ENCODE results near the gene VTI1A.

The VTI1A gene

DNA sequence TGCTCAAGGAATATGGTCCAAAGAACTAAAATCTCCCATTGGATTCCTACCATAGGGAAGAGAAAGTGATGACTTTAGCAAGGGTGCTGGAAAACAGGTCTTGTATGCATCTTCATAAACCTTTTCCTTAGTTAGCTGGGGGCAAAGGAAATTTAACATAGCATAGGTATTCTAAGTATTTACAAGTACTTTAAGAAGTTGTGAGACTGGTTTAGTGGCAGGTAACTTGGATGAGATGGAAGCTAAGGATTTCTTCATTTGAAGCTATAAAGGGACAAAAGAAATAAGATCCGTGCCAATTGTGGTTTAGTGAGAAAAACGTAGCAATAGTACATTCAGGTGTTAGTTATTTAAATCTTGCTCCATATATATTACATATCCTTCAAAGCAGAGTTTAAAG is 319.6 kb downstream of the VTI1A start:
- DNase-seq: no peak

DNA sequence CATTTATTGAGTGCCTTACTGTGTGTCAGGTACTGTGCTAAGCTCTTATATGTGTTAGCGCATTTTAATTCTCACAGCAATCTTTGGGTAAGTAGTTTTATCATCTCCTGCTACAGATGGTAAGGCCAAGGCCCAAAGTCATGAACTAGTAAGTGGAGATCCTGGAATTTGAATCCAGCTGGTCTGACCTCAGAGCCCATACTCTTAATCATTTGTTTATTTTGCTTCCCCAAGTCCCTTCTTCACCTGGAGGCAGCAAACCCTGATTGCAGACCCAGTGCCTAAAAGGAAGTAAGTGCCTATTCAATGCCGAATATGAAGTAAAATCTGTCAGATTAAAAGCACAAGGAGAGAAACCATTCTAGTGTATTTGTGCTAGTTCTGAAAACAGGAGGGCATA is 320.1 kb downstream of the VTI1A start:
- no peak for DNase-seq

DNA sequence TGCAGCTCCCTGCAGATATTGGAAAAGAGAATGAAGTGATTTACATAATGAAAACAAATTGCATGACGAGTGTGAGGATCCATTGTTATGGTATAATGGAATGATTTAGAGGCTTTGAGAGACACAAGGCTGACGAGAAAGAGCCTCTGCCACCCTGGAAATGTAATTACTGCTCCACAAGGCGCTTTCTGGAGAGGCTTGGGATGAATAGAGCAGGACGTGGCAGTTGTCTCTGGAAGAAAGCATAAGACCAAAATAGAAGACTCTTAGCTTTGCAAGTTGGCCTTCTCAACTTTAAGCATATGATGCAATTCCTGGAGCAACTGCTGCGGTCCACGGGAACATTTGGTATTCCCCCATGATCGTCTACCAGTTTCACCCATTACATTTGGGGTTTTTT is 321.1 kb downstream of the VTI1A start:
- no peak for DNase-seq

DNA sequence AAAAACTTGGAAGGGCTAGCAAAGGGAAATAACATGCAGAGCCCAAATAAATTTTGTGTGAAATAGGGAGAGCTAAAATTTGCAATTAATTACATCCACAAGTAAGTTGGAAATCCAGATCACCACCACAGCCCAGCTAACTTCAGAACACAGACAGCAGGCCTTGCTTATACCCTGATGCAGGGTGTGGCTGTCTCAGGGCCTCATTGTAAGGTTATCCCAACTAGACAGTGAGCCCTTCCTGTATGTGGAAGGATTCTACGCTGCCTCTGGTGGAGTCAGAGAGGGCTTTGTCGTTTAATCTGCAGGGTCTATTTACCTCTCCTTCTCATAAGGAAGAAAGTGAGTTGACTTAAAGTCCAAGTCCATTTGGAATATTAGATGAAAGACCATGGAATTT is 322.1 kb downstream of the VTI1A start:
- DNase-seq: no peak

GRCh38 chr10:112769611-112770370 is 322.8 kb downstream of the VTI1A start:
- no peak for DNase-seq

DNA sequence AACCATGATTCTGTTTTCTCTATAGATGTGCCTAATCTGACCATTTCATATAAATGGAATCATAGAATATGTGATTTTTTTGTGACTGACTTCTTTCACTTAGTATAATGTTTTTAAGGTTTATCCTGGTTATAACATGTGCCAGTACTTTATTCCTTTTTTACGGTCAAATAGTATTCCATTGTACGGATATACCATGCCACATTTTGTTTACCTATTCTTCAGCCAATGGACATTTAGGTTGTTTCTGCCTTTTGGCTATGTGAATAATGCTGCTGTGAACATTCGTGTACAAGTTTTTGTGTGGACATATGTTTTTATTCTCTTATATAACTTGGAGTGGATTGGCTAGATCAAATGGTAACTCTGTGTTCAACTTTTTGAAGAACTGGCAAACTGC is 324.7 kb downstream of the VTI1A start:
- no peak for DNase-seq

DNA sequence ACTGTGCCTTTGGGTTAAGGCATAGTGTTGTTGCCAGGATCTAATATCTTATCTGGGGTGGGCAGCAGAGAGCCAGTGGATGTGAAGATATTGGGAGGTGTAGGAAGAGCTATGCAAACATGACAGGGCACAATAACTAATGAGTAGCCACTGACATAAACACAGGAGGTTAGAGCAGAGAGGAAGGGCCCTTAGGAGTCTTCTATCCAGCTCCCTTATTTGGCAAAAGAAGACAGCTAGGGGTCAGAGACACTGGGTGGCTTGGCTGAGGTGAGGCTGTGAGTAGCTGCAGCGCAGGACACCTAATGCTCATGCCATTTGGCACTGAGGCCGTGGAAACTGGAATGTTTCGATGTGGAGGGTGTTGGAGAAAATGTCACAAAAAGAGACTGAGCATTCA is 326.8 kb downstream of the VTI1A start:
- DNase-seq: no peak

- DNase-seq: no peak
Measured at GRCh38 chr10:112774210-112774609, 327.2 kb downstream of the VTI1A start.

DNA sequence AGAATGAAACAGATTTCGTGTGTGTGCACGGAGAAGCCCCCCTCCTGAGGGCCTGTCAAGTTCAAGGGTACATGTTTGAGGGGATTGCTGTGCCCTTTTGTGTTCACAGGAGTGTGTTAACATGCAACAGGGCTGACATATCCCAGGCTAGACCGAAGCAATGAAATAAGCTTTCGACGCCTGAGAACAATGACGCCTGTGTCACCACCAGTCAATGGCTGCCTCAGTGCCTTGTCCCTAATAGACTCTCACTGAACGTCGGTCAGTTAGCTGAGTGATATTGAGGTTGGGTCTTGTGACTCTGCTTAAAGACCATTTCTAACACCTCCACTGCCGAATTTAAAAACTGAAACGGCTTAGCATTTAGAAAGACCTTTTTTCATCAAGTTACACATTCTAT is 327.8 kb downstream of the VTI1A start:
- no peak for DNase-seq

GRCh38 chr10:112775381-112775780 is 328.4 kb downstream of the VTI1A start:
- no peak for DNase-seq

DNA sequence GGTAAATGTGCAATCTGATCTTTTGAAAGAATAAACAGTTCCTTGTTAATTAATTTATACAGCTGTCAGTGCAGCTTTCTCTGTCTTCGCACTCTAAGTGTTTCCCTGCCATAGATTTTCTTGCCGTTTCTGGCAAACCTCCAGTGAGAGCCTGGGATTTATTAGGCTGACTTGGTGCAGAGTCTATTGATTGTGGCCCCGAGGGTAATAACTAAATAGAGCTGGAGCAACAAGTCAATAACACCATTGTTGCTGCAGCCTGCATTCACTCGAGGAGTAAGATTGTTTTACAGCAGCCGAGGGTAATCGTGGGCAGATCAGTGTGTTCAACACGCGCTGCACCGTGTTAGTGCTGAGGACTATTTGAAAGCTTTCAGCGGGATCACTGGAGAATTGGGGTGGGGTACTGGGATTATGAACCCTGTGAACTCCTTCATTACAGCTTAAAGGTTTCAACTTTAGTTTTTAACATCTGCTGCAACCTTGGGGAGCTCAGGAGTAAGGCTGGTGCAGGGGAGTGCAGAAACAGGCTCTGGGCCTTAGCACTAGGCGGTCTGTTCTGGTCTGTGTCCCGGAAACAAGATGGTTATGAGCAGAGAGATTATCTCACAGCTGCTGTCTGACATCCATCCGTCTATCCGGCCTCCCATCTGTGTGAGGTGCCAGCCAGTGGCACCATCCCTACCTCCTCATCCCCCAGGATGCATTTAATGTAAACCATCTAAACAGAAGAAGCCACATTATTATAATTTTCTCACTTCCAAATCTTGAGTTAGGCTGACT is 329.1 kb downstream of the VTI1A start:
- no peak for DNase-seq

- DNase-seq: no peak
Measured at GRCh38 chr10:112778579-112778978, 331.6 kb downstream of the VTI1A start.

DNA sequence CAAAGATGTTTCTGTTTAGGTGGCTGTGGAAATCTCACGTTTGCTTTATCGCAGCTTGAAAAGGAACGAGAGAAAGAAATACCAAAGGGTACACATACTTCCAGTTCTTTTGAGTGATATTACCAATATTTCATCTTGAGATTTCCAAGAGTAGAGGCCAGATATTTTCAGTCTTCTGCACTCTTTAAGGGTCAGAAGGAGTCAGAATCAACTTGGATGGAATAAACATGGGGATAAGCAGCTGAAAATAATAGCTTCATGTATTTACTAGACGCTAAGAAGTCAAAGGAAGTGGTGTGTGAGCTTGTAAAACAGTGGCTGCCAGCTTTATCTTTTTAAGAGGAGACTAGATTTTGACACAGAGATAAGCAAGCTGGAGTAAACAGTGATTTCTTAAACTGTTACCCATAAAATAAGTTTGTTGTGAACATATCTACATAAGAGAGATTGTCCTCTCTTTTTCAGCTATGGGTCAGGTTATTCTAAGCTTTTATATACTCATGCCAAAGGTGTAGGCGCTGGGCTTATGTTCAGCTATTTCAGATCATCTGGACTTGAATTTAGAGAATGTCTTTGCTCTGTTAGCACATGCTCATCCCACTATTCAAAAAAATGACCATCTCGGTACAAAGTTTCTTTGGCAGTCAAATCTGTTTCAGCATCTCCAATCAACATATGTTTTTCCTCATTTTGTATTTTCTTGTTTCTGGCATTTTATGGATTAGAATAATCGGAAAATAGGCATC is 332.2 kb downstream of the VTI1A start:
- DNase-seq: no peak

GRCh38 chr10:112782200-112782907 is 335.3 kb downstream of the VTI1A start:
- DNase-seq: no peak

DNA sequence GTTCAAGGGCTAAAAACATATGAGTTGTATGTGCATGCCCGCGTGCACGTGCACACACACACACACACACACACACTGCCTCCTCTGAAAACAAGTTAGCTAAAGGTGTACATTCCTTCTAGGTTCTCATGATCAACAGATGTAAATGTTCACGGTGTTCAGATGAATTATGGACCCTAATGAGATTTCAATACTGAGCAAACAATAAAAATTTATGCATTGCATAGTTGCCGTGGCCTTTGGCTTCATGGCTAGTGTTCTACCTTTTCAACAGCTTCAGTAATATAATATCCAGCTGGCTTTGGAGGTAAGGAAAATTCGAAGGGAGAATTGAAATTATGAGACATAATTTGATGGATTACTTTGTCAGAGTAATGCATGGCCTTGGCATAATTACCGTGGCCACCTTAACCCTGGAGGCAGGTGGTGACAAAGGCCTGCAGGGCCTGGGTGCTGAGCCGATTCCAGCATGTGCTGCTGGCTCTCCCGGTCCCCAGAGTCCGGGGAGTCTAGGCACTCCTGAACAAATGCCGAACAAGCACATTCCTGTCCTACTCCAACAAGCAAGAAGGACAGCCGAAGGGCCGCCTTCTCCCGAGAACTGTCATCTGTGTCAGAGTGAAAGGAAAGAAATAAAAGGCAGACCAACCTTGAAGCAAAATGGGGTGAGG is 336.5 kb downstream of the VTI1A start:
- DNase-seq: no peak

DNA sequence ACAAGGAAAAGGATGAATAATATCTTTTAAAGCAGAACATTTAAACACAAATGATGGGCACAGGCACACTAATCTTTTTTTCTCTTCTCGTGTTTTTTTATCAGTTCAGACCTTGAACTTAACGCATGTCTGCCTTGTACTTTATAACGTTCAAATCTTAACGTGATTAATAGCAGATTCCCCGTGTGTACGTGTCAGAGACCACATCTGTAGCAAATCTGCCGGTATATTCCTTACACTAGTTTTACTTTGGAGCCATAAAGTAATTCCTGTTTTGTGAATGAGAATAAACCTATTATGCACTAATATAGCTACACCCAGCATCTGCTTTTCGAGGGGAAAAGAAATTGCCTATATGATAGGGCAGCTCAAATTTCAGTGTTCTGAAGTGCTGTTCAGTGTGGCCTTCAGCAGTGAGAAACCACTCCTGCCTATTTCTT is 337.0 kb downstream of the VTI1A start:
- DNase-seq: no peak

DNA sequence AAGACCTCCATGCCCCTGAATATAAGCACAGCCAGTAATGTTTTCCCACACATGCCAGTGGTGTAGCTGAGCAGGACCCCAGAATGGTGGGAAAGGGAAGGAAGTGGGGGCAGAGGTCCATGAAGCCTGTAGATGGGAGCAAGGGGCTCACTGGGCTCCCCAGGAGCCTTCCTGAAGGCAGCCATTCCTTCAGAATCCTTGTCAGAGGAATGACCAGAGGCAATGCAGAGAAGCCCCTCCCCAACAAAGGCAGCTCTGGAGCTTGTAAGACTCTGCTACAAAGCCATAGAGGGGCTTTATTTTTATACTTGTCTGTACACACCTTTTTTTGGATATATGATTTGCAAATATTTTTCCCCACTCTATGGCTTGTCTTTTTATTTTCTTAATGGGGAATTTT is 338.1 kb downstream of the VTI1A start:
- DNase-seq: no peak

DNA sequence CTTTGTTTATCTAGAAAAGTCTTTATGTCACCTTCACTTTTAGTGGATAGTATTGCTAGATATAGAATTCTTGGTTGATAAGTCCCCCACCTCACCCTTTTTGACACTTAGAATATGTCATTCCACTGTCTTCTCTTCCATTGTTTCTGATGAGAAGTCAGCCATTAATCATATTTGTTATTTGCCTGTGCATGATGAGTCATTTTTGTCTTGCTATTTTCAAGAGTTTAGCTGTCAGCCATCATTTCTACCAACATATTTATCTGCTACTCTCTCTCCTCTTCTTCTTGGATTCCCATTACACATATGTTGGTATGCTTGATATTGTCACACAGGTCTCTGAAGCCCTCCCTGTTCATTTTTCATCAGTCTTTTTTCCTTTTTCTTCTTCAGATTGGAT is 342.2 kb downstream of the VTI1A start:
- DNase-seq: no peak

DNA sequence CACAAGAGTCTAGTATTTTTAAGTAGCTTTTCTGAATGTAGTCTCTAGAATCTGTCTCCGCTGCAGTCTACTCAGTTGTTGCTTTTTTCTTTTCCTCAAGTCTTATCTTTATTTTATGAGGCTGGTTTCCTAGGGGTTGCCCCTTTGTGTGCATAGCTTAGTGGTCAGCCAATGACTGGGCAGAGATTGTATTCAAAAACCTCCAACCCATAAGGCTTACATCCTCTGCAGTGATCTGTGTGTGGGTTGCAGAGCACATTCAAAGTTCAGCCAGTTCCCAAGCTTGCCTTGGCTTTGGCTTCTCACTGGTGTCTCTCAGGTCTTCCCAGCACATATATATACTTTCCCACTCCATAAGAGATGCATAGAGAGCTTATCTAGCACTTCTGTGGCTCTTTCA is 343.0 kb downstream of the VTI1A start:
- no peak for DNase-seq

GRCh38 chr10:112790921-112791320 is 343.9 kb downstream of the VTI1A start:
- DNase-seq: no peak

- no peak for DNase-seq
Measured at GRCh38 chr10:112791447-112791846, 344.4 kb downstream of the VTI1A start.

DNA sequence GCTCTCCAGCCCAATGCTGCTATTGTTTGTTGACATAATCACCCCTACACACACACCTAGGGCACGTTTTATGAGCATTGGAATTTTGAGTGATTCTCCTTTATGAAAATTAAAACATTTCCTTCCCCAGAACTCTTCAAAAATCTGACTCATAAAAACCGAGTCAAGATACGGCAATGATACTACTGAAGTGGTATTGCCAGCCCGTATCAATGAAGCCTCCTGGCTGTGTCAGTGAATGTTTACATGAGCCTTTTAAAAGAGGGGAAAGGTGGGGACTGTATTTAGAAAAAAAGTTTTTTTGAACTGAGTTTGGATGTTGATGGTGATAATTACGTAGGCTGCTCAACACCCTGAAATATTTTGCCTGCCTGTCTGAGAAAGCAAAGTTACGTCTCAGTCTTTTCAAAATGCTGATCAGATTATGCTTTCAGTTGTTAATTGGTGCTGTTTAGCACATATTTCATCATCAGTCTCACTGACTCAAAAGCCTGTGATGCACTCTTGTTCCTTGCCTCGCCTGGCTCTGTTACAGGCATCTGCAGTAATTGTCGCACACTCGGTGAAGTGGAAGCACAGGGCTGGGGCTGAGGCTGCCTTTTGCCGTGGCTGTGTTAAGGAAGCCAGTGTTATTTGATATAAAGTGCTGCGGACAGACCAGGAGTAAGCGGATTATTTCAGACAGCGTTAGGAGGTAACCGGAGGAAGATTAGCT is 345.6 kb downstream of the VTI1A start:
- DNase-seq: no peak
